SU-DHL-6 (cell line): Measurements from ENCODE around the gene TMEM129.

Experiments
- H2AFZ ChIP-seq: fragments of 200-600 bp; sonication (generic); 2 replicates; pipeline ENCODE4 v1.6.1; 2014; ENCODE audit warnings: low read depth, mild to moderate bottlenecking, moderate library complexity, mixed read lengths, antibody characterized with exemption, low read length; ENCODE audit not compliant: severe bottlenecking
- H3F3A ChIP-seq: fragments of 200-600 bp; shearing (Covaris generic); 2 replicates; pipeline ENCODE4 v1.6.0; 2016; ENCODE audit warnings: antibody characterized with exemption, mild to moderate bottlenecking; ENCODE audit not compliant: insufficient read depth
- H3K27ac ChIP-seq: fragments of 200-600 bp; sonication (generic); 2 replicates; pipeline ENCODE4 v1.5.1; 2016; ENCODE audit warnings: low read depth, mild to moderate bottlenecking, low read length, moderate library complexity, mixed read lengths
- H3K27me3 ChIP-seq: fragments of 200-600 bp; sonication (generic), shearing (Covaris generic); 2 replicates; pipeline ENCODE4 v1.6.0; 2014; ENCODE audit warnings: mild to moderate bottlenecking, low read length
- H3K36me3 ChIP-seq: fragments of 200-600 bp; sonication (generic); 2 replicates; pipeline ENCODE4 v1.6.1; 2014; ENCODE audit warnings: mild to moderate bottlenecking, low read length, mixed read lengths
- H3K4me2 ChIP-seq: fragments of 300-600, 200-600 bp; shearing (Covaris generic), sonication (generic); 2 replicates; pipeline ENCODE4 v1.6.0; 2014; ENCODE audit warnings: low read length, low read depth, mild to moderate bottlenecking; ENCODE audit not compliant: poor library complexity, severe bottlenecking
- H3K4me3 ChIP-seq: fragments of 200-600 bp; sonication (generic); 2 replicates; pipeline ENCODE4 v1.5.1; 2014; ENCODE audit warnings: antibody characterized with exemption, low read length, mild to moderate bottlenecking, mixed read lengths; ENCODE audit not compliant: insufficient read depth, poor library complexity, severe bottlenecking
- H3K79me2 ChIP-seq: fragments of 200-600 bp; sonication (generic); 2 replicates; pipeline ENCODE4 v1.6.1; 2014; ENCODE audit warnings: mild to moderate bottlenecking, low read length, moderate library complexity; ENCODE audit not compliant: insufficient read depth
- H3K9ac ChIP-seq: fragments of 200-600 bp; sonication (generic); 2 replicates; pipeline ENCODE4 v1.7.0; 2014; ENCODE audit warnings: mild to moderate bottlenecking, low read length
- H3K9me2 ChIP-seq: fragments of 200-600 bp; sonication (generic); replicated peaks from 2 replicates; pipeline ENCODE4 v1.6.1; 2014; ENCODE audit warnings: low read length; ENCODE audit not compliant: insufficient read depth
- H3K9me3 ChIP-seq: fragments of 200-600 bp; sonication (generic); 2 replicates; pipeline ENCODE4 v1.6.1; 2014; ENCODE audit warnings: low read length, mixed read lengths; ENCODE audit not compliant: insufficient read depth
- H4K20me1 ChIP-seq: fragments of 200-600 bp; sonication (generic); 2 replicates; pipeline ENCODE4 v1.6.1; 2014; ENCODE audit warnings: low read depth, mild to moderate bottlenecking, antibody characterized with exemption, low read length, moderate library complexity, mixed read lengths
- EZH2phosphoT487 ChIP-seq: fragments of 200-600 bp; sonication (generic), shearing (Covaris generic); conservative IDR thresholded peaks from 2 replicates; pipeline ENCODE4 v1.6.1; 2018; ENCODE audit warnings: mild to moderate bottlenecking, antibody characterized with exemption, low read length, moderate library complexity, mixed read lengths
- TF ChIP-seq, protein P1 (sequence below): fragments of 200-600 bp; sonication (generic); IDR thresholded peaks from one replicate; pipeline ENCODE4 v1.5.1; 2017; ENCODE audit warnings: antibody characterized with exemption, mild to moderate bottlenecking, low read length, moderate library complexity; ENCODE audit not compliant: insufficient read depth, poor library complexity, severe bottlenecking

TMEM129 gene

DNA sequence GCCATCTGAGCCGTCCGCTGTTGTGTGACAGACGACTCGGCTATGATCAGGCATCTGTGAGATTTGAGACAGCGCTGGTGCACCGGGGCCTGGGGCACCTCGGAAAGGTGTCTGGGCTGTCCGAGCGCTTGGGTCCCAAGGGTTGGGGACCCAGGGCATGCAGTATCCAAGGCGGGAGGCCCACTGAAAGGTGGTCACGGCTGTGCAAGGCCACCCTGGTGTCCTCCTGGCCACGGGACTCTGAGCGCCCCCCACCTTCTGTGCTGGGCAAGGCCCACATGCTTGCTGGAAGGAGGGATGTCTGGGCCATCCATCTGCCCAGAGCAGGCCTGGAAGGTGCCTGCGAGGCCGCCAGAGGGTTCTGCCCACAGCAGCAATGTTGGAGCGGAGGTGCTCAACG, 20.1 kb upstream of the TMEM129 start:
- Histone ChIP-seq H3K4me3 (no peak overlapping the region), H3K4me2 (no peak overlapping the region), H4K20me1 (no peaks in the 10 kb centered on the region), H3K9me2 (no peaks in the 10 kb centered on the region), H3K9ac (no peak overlapping the region), H2AFZ (no peak overlapping the region), H3K27me3 (no peaks in the 10 kb centered on the region), H3K79me2 (no peaks in the 10 kb centered on the region; the same call in 1 of the 2 replicates), H3K36me3 (peaks cover 30% of the 10 kb centered on the region), H3F3A (peaks cover 13% of the 10 kb centered on the region), H3K9me3 (peaks cover 8% of the 10 kb centered on the region; the same call in 1 of the 2 replicates), H3K27ac (no peak overlapping the region)
- TF ChIP-seq EZH2phosphoT487, result no peak
- TF ChIP-seq, protein P1, sequence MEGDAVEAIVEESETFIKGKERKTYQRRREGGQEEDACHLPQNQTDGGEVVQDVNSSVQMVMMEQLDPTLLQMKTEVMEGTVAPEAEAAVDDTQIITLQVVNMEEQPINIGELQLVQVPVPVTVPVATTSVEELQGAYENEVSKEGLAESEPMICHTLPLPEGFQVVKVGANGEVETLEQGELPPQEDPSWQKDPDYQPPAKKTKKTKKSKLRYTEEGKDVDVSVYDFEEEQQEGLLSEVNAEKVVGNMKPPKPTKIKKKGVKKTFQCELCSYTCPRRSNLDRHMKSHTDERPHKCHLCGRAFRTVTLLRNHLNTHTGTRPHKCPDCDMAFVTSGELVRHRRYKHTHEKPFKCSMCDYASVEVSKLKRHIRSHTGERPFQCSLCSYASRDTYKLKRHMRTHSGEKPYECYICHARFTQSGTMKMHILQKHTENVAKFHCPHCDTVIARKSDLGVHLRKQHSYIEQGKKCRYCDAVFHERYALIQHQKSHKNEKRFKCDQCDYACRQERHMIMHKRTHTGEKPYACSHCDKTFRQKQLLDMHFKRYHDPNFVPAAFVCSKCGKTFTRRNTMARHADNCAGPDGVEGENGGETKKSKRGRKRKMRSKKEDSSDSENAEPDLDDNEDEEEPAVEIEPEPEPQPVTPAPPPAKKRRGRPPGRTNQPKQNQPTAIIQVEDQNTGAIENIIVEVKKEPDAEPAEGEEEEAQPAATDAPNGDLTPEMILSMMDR, result no peak

DNA sequence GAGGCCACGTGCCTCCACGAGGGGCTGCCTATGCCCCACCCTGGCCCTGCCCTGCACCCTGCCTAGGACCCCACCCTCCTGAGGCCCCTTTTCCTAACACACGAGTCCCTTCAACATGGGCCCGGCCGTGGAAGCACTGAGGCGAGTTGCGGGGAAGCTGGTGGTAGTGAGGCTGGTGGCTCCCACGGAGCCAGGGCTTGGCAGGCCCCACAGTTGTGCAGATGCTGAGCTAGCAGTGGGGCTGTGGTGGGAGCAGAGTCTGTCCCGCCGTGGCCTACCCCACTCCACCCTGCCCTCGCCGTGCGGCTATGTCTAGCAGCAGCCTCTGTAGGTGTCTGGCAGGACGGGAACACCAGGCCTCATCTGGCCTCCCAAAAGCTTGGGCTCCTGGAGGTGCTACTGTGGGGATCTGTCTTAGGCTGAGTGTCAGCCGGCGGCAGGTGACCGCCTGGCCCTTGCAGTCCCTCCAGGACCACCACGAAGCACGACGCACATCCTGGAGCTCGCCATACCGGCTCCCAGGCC, 19.0 kb upstream of the TMEM129 start:
- no peak overlapping the region for H3K4me2 ChIP-seq
- H3K9me2 ChIP-seq, result no peaks in the 10 kb centered on the region
- no peak overlapping the region for H3K4me3 ChIP-seq
- H3K27me3 ChIP-seq, result no peaks in the 10 kb centered on the region
- no peaks in the 10 kb centered on the region for H4K20me1 ChIP-seq
- TF ChIP-seq, protein P1, result no peak
- no peak for TF ChIP-seq EZH2phosphoT487
- H3K9me3 ChIP-seq, result peaks cover 8% of the 10 kb centered on the region; the same call in 1 of the 2 replicates
- no peak overlapping the region for H2AFZ ChIP-seq
- peaks cover 40% of the 10 kb centered on the region for H3K36me3 ChIP-seq
- H3K79me2 ChIP-seq, result no peaks in the 10 kb centered on the region; the same call in 1 of the 2 replicates
- H3K27ac ChIP-seq, result no peak overlapping the region
- peaks cover 9% of the 10 kb centered on the region for H3F3A ChIP-seq
- no peak overlapping the region for H3K9ac ChIP-seq

DNA sequence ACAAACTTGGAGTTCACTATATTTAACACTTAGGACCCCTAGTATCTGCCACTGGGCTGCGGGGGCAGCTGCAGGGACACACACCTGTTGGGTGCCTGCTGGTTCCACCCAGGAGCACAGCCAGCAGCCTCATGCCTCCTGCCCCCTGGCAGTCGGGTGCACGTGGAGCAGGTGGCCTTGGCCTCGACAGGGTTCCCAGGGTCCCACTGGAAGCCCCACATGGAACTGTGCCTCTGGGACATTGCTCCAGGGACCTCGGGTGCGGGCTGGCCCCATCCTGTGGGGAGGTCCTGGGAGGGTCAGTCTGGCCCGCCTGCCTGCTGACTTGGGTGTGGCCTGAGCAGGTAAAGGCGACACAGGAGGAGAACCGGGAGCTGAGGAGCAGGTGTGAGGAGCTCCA, 18.2 kb upstream of the TMEM129 start:
- Histone ChIP-seq H3K9me2 (no peaks in the 10 kb centered on the region), H3K27ac (no peak overlapping the region), H3K79me2 (no peaks in the 10 kb centered on the region; the same call in 1 of the 2 replicates), H3K4me3 (no peak overlapping the region), H3K4me2 (no peak overlapping the region), H3K9ac (no peak overlapping the region), H3K9me3 (peaks cover 8% of the 10 kb centered on the region; the same call in 1 of the 2 replicates), H2AFZ (no peak overlapping the region), H3F3A (0 out of 2 replicates have a peak, but pooled peaks cover 5% of the 10 kb centered on the region), H4K20me1 (no peaks in the 10 kb centered on the region), H3K27me3 (no peaks in the 10 kb centered on the region), H3K36me3 (peaks cover 47% of the 10 kb centered on the region)
- TF ChIP-seq EZH2phosphoT487, result no peak
- TF ChIP-seq, protein P1, result no peak
